WTC11 (cell line): Measurements from ENCODE around the gene PPEF1.

Experiments
- ATF3 ChIP-seq: sonication (generic); formaldehyde crosslinking; conservative IDR thresholded peaks from 2 replicates; pipeline ENCODE4 v1.8.1; 2022; ENCODE audit warnings: mild to moderate bottlenecking, missing genetic modification reagents
- CREB1 ChIP-seq: sonication (generic); formaldehyde crosslinking; IDR thresholded peaks from 2 replicates; pipeline ENCODE4 v1.8.0; 2023; ENCODE audit warnings: mild to moderate bottlenecking, missing genetic modification reagents
- CTCF ChIP-seq: fragments of 200-600 bp; IDR thresholded peaks from 2 replicates; pipeline ENCODE4 v1.8.0; 2022; ENCODE audit warnings: antibody characterized with exemption
- FOXJ3 ChIP-seq: sonication (generic); formaldehyde crosslinking; IDR thresholded peaks from 2 replicates; pipeline ENCODE4 v1.9.0; 2021; ENCODE audit warnings: missing genetic modification reagents, mild to moderate bottlenecking, borderline replicate concordance
- FOXK1 ChIP-seq: sonication (generic); formaldehyde crosslinking; IDR thresholded peaks from 2 replicates; pipeline ENCODE4 v1.8.0; 2022; ENCODE audit warnings: mild to moderate bottlenecking, moderate library complexity, missing genetic modification reagents
- GRHL2 ChIP-seq: fragments of 250-450 bp; sonication (Bioruptor Pico); IDR thresholded peaks from 2 replicates; pipeline ENCODE4 v1.8.0; 2022; ENCODE audit warnings: mild to moderate bottlenecking, moderate library complexity; ENCODE audit not compliant: insufficient replicate concordance, severe bottlenecking
- JUN ChIP-seq: sonication (generic); formaldehyde crosslinking; IDR thresholded peaks from 2 replicates; pipeline ENCODE4 v1.8.0; 2023; ENCODE audit warnings: mild to moderate bottlenecking, missing genetic modification reagents
- MAX ChIP-seq: sonication (generic); formaldehyde crosslinking; IDR thresholded peaks from 2 replicates; pipeline ENCODE4 v1.8.0; 2022; ENCODE audit warnings: mild to moderate bottlenecking, missing genetic modification reagents
- MXD4 ChIP-seq: fragments of 250-450 bp; sonication (Bioruptor Pico); IDR thresholded peaks from 2 replicates; pipeline ENCODE4 v1.8.0; 2021; ENCODE audit warnings: mild to moderate bottlenecking, moderate library complexity, borderline replicate concordance
- NFYB ChIP-seq: sonication (generic); formaldehyde crosslinking; conservative IDR thresholded peaks from 2 replicates; pipeline ENCODE4 v1.8.0; 2022; ENCODE audit warnings: low read depth, missing genetic modification reagents
- NR2C2 ChIP-seq: sonication (generic); formaldehyde crosslinking; IDR thresholded peaks from 2 replicates; pipeline ENCODE4 v1.8.0; 2022; ENCODE audit warnings: mild to moderate bottlenecking, missing genetic modification reagents
- PREB ChIP-seq: sonication (generic); formaldehyde crosslinking; IDR thresholded peaks from 2 replicates; pipeline ENCODE4 v1.8.1; 2022; ENCODE audit warnings: mild to moderate bottlenecking, missing genetic modification reagents, moderate library complexity, borderline replicate concordance
- USF1 ChIP-seq: sonication (generic); formaldehyde crosslinking; IDR thresholded peaks from 2 replicates; pipeline ENCODE4 v1.8.0; 2022; ENCODE audit warnings: mild to moderate bottlenecking, missing genetic modification reagents

GRCh38 chrX:18873189-18873791 lies 165.8 kb downstream of the PPEF1 start:
- no peak for TF ChIP-seq FOXJ3 (CRISPR knock-in tag)
- no peak for TF ChIP-seq CTCF
- no peak for TF ChIP-seq FOXK1 (CRISPR knock-in tag)
- TF ChIP-seq NR2C2 (CRISPR knock-in tag): no peak
- TF ChIP-seq JUN: no peak
- no peak for TF ChIP-seq NFYB
- TF ChIP-seq GRHL2 (CRISPR knock-in tag): no peak
- no peak for TF ChIP-seq MAX (CRISPR knock-in tag)
- no peak for TF ChIP-seq PREB
- TF ChIP-seq USF1: no peak
- no peak for TF ChIP-seq MXD4
- no peak for TF ChIP-seq CREB1 (CRISPR knock-in tag)
- TF ChIP-seq ATF3: no peak
